HFFc6 (cell line): ENCODE measurements around the gene SLMAP. TPM values are rescaled to one million over a fixed set of nuclear protein-coding genes. Genes with fewer than 3 reads are reported as not detected.
"Not testable (repeated sequence)": the region's sequence is repeated elsewhere in the genome, so short reads cannot be mapped to it uniquely, and the experiment has no call there.

Experiments used
- DNase-seq: peaks from one replicate; pipeline ENCODE4 v3.0.0-alpha.2; 2018
- H3K27ac Mint-ChIP-seq: 2 replicates; pipeline ENCODE4 v1.8.0; 2020; ENCODE audit warnings: mild to moderate bottlenecking, mixed read lengths
- H3K27me3 Mint-ChIP-seq: 2 replicates; pipeline ENCODE4 v1.8.0; 2021; ENCODE audit warnings: mild to moderate bottlenecking, moderate library complexity, mixed read lengths; ENCODE audit not compliant: insufficient read depth
- H3K36me3 Mint-ChIP-seq: 2 replicates; pipeline ENCODE4 v1.8.0; 2021; ENCODE audit warnings: low read depth, mixed read lengths
- H3K4me1 Mint-ChIP-seq: 2 replicates; pipeline ENCODE4 v1.8.0; 2020; ENCODE audit warnings: low read depth, mixed read lengths
- H3K4me3 Mint-ChIP-seq: 2 replicates; pipeline ENCODE4 v1.8.0; 2020; ENCODE audit warnings: mild to moderate bottlenecking, moderate library complexity, mixed read lengths
- H3K9me3 Mint-ChIP-seq: 2 replicates; pipeline ENCODE4 v1.8.0; 2020; ENCODE audit warnings: mild to moderate bottlenecking, mixed read lengths
- CTCF ChIP-seq: fragments of 200-600 bp; sonication (generic); IDR thresholded peaks from 2 replicates; pipeline ENCODE4 v1.5.0; 2021; ENCODE audit warnings: antibody characterized with exemption, mild to moderate bottlenecking
- total RNA-seq, 6 experiments: library from RNA; stranded (reverse); fragmentation: NEBNext Ultra II Directional; extraction: Animal tissue kit (Norgen Biotek cat#: 25700); gene quantifications; 2 replicates in 1 of 6; 3 replicates in 5 of 6; pipeline ENCODE4 v1.2.3, GENCODE V29; 2021

The SLMAP gene
- total RNA-seq, 6 experiments from 2014 or later: 51.1 to 54.8 (median 52.3) TPM

DNA sequence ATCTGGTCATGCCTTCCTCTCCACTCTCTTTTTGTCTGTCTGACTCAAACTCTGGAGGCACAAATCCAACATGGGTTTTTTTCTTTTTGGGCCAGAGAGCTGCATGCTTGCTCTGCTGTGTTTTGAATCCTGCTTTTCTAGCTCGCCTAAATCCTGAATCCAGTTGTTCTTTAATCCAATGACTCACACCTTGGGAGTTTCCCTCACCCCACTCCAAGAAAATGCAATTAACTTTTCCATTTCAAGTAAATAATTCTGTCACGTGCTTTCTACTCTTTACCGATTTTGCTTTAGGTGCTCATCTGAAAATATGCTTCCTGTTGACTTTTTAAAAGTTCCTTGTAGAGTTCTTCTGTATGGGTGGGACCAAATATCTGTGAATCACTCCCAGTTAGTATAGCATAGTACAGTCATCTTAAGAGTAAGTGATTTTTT lies 47.6 kb downstream of the SLMAP start:
- peaks cover 79% of the 10 kb centered on the region for H3K4me1 Mint-ChIP-seq
- peak overlapping the region; percentile 69 for H3K27ac Mint-ChIP-seq
- TF ChIP-seq CTCF: no peak
- H3K27me3 Mint-ChIP-seq: no peaks in the 10 kb centered on the region
- no peaks in the 10 kb centered on the region for H3K36me3 Mint-ChIP-seq
- H3K4me3 Mint-ChIP-seq: peak overlapping the region; percentile 73
- no peaks in the 10 kb centered on the region for H3K9me3 Mint-ChIP-seq
- peak; percentile 92 for DNase-seq

DNA sequence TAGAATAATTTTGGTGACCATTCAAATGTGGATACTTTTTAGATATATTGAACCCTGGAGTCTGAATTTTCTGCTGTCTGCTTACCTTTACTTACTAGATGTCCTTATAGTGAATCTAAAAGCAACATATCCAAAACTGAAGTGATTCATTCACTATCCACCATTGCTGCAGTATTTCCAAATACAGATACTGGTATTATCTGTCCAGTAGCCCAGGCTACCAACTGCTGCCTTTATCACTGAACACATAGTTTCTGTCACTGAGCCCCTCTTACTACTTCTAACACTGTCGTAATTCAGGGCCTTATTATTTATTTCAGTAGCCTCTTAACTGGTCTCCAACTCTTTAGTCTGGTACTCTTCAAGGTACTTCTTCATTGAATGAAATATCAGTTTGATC lies 49.2 kb downstream of the SLMAP start:
- peak overlapping the region; percentile 62 for H3K27ac Mint-ChIP-seq
- no peak for DNase-seq
- H3K9me3 Mint-ChIP-seq: no peaks in the 10 kb centered on the region
- H3K27me3 Mint-ChIP-seq: no peaks in the 10 kb centered on the region
- H3K4me1 Mint-ChIP-seq: peaks cover 79% of the 10 kb centered on the region
- TF ChIP-seq CTCF: no peak
- no peaks in the 10 kb centered on the region for H3K36me3 Mint-ChIP-seq
- no peak overlapping the region for H3K4me3 Mint-ChIP-seq

GRCh38 chr3:57805674-57806073 lies 49.6 kb downstream of the SLMAP start:
- TF ChIP-seq CTCF: no peak
- Mint-ChIP-seq H3K27ac (peak overlapping the region; percentile 62), H3K4me1 (peaks cover 77% of the 10 kb centered on the region), H3K27me3 (no peaks in the 10 kb centered on the region), H3K9me3 (no peaks in the 10 kb centered on the region), H3K36me3 (no peaks in the 10 kb centered on the region), H3K4me3 (no peak overlapping the region)
- peak; percentile 69 for DNase-seq

GRCh38 chr3:57806195-57806594 lies 50.1 kb downstream of the SLMAP start:
- not testable (repeated sequence) for H3K36me3 Mint-ChIP-seq, H3K27ac Mint-ChIP-seq, DNase-seq, H3K9me3 Mint-ChIP-seq, H3K27me3 Mint-ChIP-seq, H3K4me3 Mint-ChIP-seq
- H3K4me1 Mint-ChIP-seq: peaks cover 72% of the 10 kb centered on the region

- Mint-ChIP-seq H3K9me3 (no peaks in the 10 kb centered on the region), H3K27me3 (no peaks in the 10 kb centered on the region), H3K4me1 (peaks cover 43% of the 10 kb centered on the region), H3K36me3 (peaks cover 8% of the 10 kb centered on the region), H3K4me3 (no peak overlapping the region), H3K27ac (no peak overlapping the region)
- TF ChIP-seq CTCF: no peak
- no peak for DNase-seq
Observed at GRCh38 chr3:57808961-57809608, 53.0 kb downstream of the SLMAP start.

GRCh38 chr3:57809609-57809968 lies 53.5 kb downstream of the SLMAP start:
- DNase-seq: no peak
- no peak overlapping the region for H3K27ac Mint-ChIP-seq
- H3K4me3 Mint-ChIP-seq: no peak overlapping the region
- no peaks in the 10 kb centered on the region for H3K27me3 Mint-ChIP-seq
- peaks cover 38% of the 10 kb centered on the region for H3K4me1 Mint-ChIP-seq
- TF ChIP-seq CTCF: no peak
- H3K9me3 Mint-ChIP-seq: no peaks in the 10 kb centered on the region
- peaks cover 8% of the 10 kb centered on the region for H3K36me3 Mint-ChIP-seq
